Hepatocyte (in vitro differentiated cells): ENCODE measurements around the gene HLA-DRB5. TPM values are rescaled to one million over a fixed set of nuclear protein-coding genes. Genes with fewer than 3 reads are reported as not detected.

Experiments
- DNase-seq: peaks from one replicate; pipeline ENCODE4 v3.0.0-alpha.2; 2016; ENCODE audit warnings: low spot score
- H2AFZ ChIP-seq: fragments of 200-600 bp; sonication (generic); 2 replicates; pipeline ENCODE4 v1.6.0; 2016; ENCODE audit warnings: antibody characterized with exemption, mild to moderate bottlenecking
- H3K27ac ChIP-seq: fragments of 200-600 bp; sonication (generic); 2 replicates; pipeline ENCODE4 v1.5.1; 2016; ENCODE audit warnings: mild to moderate bottlenecking
- H3K27me3 ChIP-seq: fragments of 200-600 bp; sonication (generic); 2 replicates; pipeline ENCODE4 v1.6.1; 2016
- H3K36me3 ChIP-seq: fragments of 200-600 bp; sonication (generic); replicated peaks from 2 replicates; pipeline ENCODE4 v1.5.1; 2016; ENCODE audit warnings: low read depth; ENCODE audit not compliant: insufficient read depth
- H3K4me1 ChIP-seq: fragments of 200-600 bp; sonication (generic); 2 replicates; pipeline ENCODE4 v1.5.1; 2016; ENCODE audit warnings: mild to moderate bottlenecking, moderate library complexity; ENCODE audit not compliant: insufficient read depth
- H3K4me2 ChIP-seq: fragments of 200-600 bp; sonication (generic); 2 replicates; pipeline ENCODE4 v1.6.0; 2016
- H3K4me3 ChIP-seq: fragments of 200-600 bp; sonication (generic); 2 replicates; pipeline ENCODE4 v1.5.1; 2016; ENCODE audit warnings: mild to moderate bottlenecking
- H3K79me2 ChIP-seq: fragments of 200-600 bp; sonication (generic); 2 replicates; pipeline ENCODE4 v1.6.0; 2017; ENCODE audit warnings: mild to moderate bottlenecking
- H3K9me2 ChIP-seq: fragments of 200-600 bp; sonication (generic); replicated peaks from 2 replicates; pipeline ENCODE4 v1.6.0; 2017; ENCODE audit warnings: mild to moderate bottlenecking; ENCODE audit not compliant: insufficient read depth
- H3K9me3 ChIP-seq: fragments of 200-600 bp; sonication (generic); 2 replicates; pipeline ENCODE4 v1.5.1; 2016; ENCODE audit warnings: low read depth, mild to moderate bottlenecking
- H4K20me1 ChIP-seq: fragments of 200-600 bp; sonication (generic); 2 replicates; pipeline ENCODE4 v1.6.0; 2016; ENCODE audit warnings: mild to moderate bottlenecking; ENCODE audit not compliant: insufficient read depth, poor library complexity, severe bottlenecking
- EZH2 ChIP-seq: fragments of 200-600 bp; sonication (generic); IDR thresholded peaks from 2 replicates; pipeline ENCODE4 v1.6.1; 2016; ENCODE audit warnings: antibody characterized with exemption, mild to moderate bottlenecking, borderline replicate concordance
- EZH2phosphoT487 ChIP-seq: fragments of 200-600 bp; sonication (generic); IDR thresholded peaks from one replicate; pipeline ENCODE4 v1.6.1; 2018; ENCODE audit warnings: antibody characterized with exemption, mild to moderate bottlenecking, low read depth, moderate library complexity; ENCODE audit not compliant: unreplicated experiment, severe bottlenecking
- WGBS: methylation state at CpG from one replicate; pipeline ENCODE4 v1.1.6; 2016; ENCODE audit warnings: low lambda C conversion rate; ENCODE audit errors: missing lambda C conversion rate; 5-methylcytosine and 5-hydroxymethylcytosine counted together
- polyA plus RNA-seq: library from polyadenylated mRNA; unstranded; fragments of >200 nt; fragmentation: Nextera tagmentation; extraction: Ambion mirVana; gene quantifications from 2 replicates; pipeline ENCODE4 v1.2.1, GENCODE V29; 2016
- total RNA-seq: library from RNA; depleted of rRNA; stranded (reverse); fragments of >200 nt; gene quantifications from 2 replicates; pipeline ENCODE4 v1.2.3, GENCODE V29; 2014
- TF ChIP-seq, protein P1 (sequence below): fragments of 200-600 bp; sonication (generic); IDR thresholded peaks from 2 replicates; pipeline ENCODE4 v1.5.1; 2016; ENCODE audit warnings: antibody characterized with exemption, mild to moderate bottlenecking; ENCODE audit not compliant: poor library complexity

HLA-DRB5 gene
- total and polyA plus RNA-seq, 2 experiments from 2014 or later: 9.7 to 17.0 TPM

DNA sequence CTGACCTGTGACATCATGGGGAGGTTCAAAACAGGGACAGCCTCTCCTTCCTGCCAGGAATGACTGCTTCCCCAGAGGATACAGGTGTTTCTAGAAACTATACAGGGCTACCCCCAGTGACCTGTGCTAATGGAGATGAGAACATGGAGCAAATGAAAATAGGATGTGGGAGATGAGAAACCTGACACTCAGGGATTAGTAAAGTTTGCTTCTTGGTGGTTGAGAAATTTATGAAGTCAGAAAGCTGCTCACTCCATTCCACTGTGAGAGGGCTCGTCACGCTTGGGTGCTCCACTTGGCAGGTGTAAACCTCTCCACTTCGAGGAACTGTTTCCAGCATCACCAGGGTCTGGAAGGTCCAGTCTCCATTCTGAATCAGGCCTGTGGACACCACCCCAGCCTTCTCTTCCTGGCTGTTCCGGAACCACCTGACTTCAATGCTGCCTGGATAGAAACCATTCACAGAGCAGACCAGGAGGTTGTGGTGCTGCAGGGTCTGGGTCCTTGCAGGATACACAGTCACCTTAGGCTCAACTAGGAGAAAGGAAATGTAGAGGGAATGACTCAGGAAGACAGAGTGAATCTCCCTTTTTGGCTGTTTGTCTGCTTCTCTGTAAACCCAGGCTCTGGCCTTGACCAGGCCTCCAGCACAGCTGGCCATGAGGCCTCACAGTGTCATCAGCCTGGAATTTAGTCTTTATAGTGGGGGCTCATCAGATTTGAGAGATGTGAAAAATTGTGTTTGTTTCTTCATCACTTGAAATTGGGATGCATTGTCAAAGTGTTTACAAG is 10.8 kb downstream of the HLA-DRB5 start:
- Histone ChIP-seq H3K4me2 (no peak overlapping the region), H2AFZ (no peak overlapping the region), H3K27ac (peak overlapping the region; percentile 66), H3K9me2 (no peaks in the 10 kb centered on the region), H4K20me1 (no peaks in the 10 kb centered on the region), H3K4me1 (peaks cover 7% of the 10 kb centered on the region), H3K27me3 (peaks cover 6% of the 10 kb centered on the region), H3K36me3 (no peaks in the 10 kb centered on the region), H3K4me3 (no peak overlapping the region), H3K79me2 (no peaks in the 10 kb centered on the region), H3K9me3 (no peaks in the 10 kb centered on the region)
- DNase-seq: no peak
- WGBS: 96% methylated on average over 4 of the region's 4 CpGs
- TF ChIP-seq EZH2: no peak
- TF ChIP-seq, protein P1, sequence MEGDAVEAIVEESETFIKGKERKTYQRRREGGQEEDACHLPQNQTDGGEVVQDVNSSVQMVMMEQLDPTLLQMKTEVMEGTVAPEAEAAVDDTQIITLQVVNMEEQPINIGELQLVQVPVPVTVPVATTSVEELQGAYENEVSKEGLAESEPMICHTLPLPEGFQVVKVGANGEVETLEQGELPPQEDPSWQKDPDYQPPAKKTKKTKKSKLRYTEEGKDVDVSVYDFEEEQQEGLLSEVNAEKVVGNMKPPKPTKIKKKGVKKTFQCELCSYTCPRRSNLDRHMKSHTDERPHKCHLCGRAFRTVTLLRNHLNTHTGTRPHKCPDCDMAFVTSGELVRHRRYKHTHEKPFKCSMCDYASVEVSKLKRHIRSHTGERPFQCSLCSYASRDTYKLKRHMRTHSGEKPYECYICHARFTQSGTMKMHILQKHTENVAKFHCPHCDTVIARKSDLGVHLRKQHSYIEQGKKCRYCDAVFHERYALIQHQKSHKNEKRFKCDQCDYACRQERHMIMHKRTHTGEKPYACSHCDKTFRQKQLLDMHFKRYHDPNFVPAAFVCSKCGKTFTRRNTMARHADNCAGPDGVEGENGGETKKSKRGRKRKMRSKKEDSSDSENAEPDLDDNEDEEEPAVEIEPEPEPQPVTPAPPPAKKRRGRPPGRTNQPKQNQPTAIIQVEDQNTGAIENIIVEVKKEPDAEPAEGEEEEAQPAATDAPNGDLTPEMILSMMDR: no peak
- no peak for TF ChIP-seq EZH2phosphoT487

DNA sequence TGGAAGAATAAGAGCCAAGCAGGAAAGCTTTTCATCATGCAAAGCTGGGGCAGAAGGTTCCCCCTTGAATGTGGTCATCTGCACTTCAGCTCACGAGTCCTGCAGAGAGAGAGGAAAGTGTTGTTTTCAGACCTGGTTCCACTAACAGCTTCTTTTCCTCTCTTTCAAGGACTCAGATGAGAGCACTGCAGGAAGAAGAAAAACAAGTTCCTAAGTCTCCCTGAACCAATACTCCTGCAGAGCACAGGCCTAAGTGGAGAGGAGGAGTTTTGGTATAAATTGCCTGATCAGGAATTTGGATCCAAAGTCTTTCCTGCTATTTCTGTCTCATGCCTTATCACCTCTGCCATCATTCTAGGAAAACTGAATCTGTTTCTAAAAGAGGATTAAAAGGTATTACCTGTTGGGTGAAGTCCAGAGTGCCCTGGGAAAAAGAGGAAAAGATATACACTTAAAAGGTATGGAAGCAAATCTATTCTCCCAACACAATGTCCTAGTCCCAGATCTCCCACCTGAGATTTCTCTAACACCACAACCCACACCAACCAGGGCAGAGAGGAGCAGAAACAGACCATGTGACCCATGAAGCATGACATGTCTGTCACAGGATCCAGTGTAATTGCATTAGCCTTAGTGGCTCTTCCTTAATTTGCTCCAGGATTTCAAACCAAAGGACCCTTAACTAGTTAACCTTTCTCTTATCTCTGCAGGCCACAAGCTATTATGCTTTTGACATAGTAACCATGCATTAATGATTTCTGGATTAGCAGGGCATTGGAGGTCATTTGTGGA is 12.2 kb downstream of the HLA-DRB5 start:
- Histone ChIP-seq H3K4me2 (no peak overlapping the region), H4K20me1 (no peaks in the 10 kb centered on the region), H2AFZ (no peak overlapping the region), H3K27ac (peak overlapping the region; percentile 66), H3K36me3 (no peaks in the 10 kb centered on the region), H3K4me1 (peaks cover 7% of the 10 kb centered on the region), H3K9me2 (no peaks in the 10 kb centered on the region), H3K4me3 (no peak overlapping the region), H3K27me3 (no peaks in the 10 kb centered on the region), H3K79me2 (no peaks in the 10 kb centered on the region), H3K9me3 (no peaks in the 10 kb centered on the region)
- WGBS: 59% methylated on average over 1 of the region's 1 CpG
- TF ChIP-seq, protein P1: no peak
- no peak for TF ChIP-seq EZH2phosphoT487
- TF ChIP-seq EZH2: no peak
- DNase-seq: no peak

DNA sequence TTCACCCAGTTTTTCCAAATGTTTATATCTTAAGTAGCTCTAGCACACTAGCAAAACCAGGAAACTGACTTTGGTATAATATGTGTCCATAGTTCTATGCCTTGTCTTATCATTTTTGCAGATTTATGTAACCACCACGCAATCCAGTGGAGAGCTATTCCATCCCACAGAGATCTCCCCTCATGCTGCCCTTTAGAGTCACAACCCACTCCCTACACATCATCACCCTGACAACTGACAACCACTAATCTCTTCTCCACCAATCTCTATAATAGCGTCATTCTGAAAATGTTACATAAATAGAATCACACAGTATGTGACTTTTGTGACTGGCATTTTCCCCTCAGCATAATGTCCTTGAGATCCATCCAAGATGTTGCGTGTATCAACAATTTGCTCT is 29.1 kb downstream of the HLA-DRB5 start:
- no peak for DNase-seq
- Histone ChIP-seq H3K9me2 (no peaks in the 10 kb centered on the region), H3K27me3 (no peaks in the 10 kb centered on the region), H3K9me3 (no peaks in the 10 kb centered on the region), H3K4me1 (no peaks in the 10 kb centered on the region), H3K36me3 (no peaks in the 10 kb centered on the region), H3K27ac (no peak overlapping the region), H3K79me2 (no peaks in the 10 kb centered on the region), H2AFZ (no peak overlapping the region), H3K4me3 (no peak overlapping the region), H4K20me1 (no peaks in the 10 kb centered on the region), H3K4me2 (no peak overlapping the region)
- TF ChIP-seq EZH2: no peak
- no peak for TF ChIP-seq EZH2phosphoT487
- TF ChIP-seq, protein P1: no peak
- 90% methylated on average over 3 of the region's 3 CpGs for WGBS
